Adrenal gland (tissue), 12 donors: Measurements from ENCODE around the gene SDK1. TPM values are rescaled to one million over a fixed set of nuclear protein-coding genes. Genes with fewer than 3 reads are reported as not detected.

ENCODE experiments used
- DNase-seq, 7 donors: peaks; one replicate each; pipeline ENCODE4 v3.0.0-alpha.2; 2019 to 2020
- H3K27ac ChIP-seq, 5 donors: fragments of 200-600 bp; sonication (generic) in 4 of 5; 1 replicate in 3 of 5; 2 replicates in 2 of 5; pipeline versions ENCODE4 v1.5.1 to v1.8.0; 2016 to 2020; ENCODE audit warnings: mild to moderate bottlenecking in 1 of 5
- H3K27me3 ChIP-seq: fragments of 200-600 bp; 2 replicates; pipeline ENCODE4 v1.8.0; 2021
- H3K36me3 ChIP-seq, 2 donors: fragments of 200-600 bp; replicated peaks in 1 of 2; 1 replicate in 1 of 2; 2 replicates in 1 of 2; pipeline versions ENCODE4 v1.5.1 to v1.8.0; 2018 to 2022
- H3K4me1 ChIP-seq, 2 donors: fragments of 200-600 bp; replicated peaks in 1 of 2; 1 replicate in 1 of 2; 2 replicates in 1 of 2; pipeline versions ENCODE4 v1.5.1 to v1.8.0; 2018 to 2021
- H3K4me3 ChIP-seq, 4 donors: fragments of 200-600 bp; sonication (generic) in 3 of 4; one replicate each; pipeline ENCODE4 v1.5.1; 2016 to 2018
- H3K9me3 ChIP-seq, 3 donors: fragments of 200-600 bp; sonication (generic) in 1 of 3; replicated peaks in 1 of 3; 1 replicate in 2 of 3; 2 replicates in 1 of 3; pipeline versions ENCODE4 v1.5.1 to v1.8.0; 2016 to 2021
- POLR2A ChIP-seq, 2 donors: fragments of 450-650 bp; IDR thresholded peaks; one replicate each; pipeline ENCODE4 v1.6.1; 2017; ENCODE audit warnings: antibody characterized with exemption in 2 of 2, mild to moderate bottlenecking in 2 of 2, moderate library complexity in 1 of 2
- WGBS, 4 donors: extraction: QIAGEN DNeasy Blood & Tissue Kit in 2 of 4; methylation state at CpG; one replicate each; pipeline versions ENCODE4 v1.1.5 to v1.1.7; 2013 to 2017; 5-methylcytosine and 5-hydroxymethylcytosine counted together
- intact Hi-C, 2 donors: fragments of 100-400 bp; cut with DNase I; formaldehyde crosslinking; loops; one replicate each; pipeline versions ENCODE4 v1.14.1 to v1.15.0; 2022 to 2023
- polyA plus RNA-seq, 3 donors: library from polyadenylated mRNA; stranded (reverse); fragments of 200-250 nt in 2 of 3; fragments of 350-450 nt in 1 of 3; fragmentation: Illumina TruSeq in 1 of 3; extraction: RNeasy Lipid Tissue Mini Kit (QIAGEN cat#74804) in 1 of 3; gene quantifications; one replicate each; pipeline ENCODE4 v1.2.3, GENCODE V29; 2013 to 2014
- total RNA-seq, 9 donors: library from RNA; depleted of rRNA in 4 of 9; stranded (reverse); fragments of >200 nt in 4 of 9; fragments of 120-200 nt in 1 of 9; fragmentation: NEBNext Ultra II Directional in 1 of 9; extraction: Animal tissue kit (Norgen Biotek cat#: 25700) in 1 of 9; gene quantifications; one replicate each; pipeline versions ENCODE4 v1.1.0 to v1.2.4, GENCODE V29; 2013 to 2023
- TF ChIP-seq, protein P1 (sequence below), 6 experiments: fragments of 450-650 bp in 4 of 6; fragments of 200-600 bp in 2 of 6; sonication (generic) in 1 of 6; IDR thresholded peaks; 1 replicate in 5 of 6; 2 replicates in 1 of 6; pipeline versions ENCODE4 v1.5.1 to v1.8.0; 2016 to 2021; ENCODE audit warnings: antibody characterized with exemption in 6 of 6, mild to moderate bottlenecking in 2 of 6, moderate library complexity in 1 of 6
- donor health status: healthy with polysubstance abuse.
- donor health status: Bipolar disorder and iron deficiency.
- donor health status: DM: yes; HTN: yes; CAD: no.
- donor health status: DM: no; HTN: no; CAD: no.
- donor health status: DM: no; HTN: no; CAD: no.
- donor health status: DM: yes; HTN: yes; CAD: no.

SDK1 gene
- total and polyA plus RNA-seq, 12 donors: 0.50 to 3.6 (median 1.5) TPM

DNA sequence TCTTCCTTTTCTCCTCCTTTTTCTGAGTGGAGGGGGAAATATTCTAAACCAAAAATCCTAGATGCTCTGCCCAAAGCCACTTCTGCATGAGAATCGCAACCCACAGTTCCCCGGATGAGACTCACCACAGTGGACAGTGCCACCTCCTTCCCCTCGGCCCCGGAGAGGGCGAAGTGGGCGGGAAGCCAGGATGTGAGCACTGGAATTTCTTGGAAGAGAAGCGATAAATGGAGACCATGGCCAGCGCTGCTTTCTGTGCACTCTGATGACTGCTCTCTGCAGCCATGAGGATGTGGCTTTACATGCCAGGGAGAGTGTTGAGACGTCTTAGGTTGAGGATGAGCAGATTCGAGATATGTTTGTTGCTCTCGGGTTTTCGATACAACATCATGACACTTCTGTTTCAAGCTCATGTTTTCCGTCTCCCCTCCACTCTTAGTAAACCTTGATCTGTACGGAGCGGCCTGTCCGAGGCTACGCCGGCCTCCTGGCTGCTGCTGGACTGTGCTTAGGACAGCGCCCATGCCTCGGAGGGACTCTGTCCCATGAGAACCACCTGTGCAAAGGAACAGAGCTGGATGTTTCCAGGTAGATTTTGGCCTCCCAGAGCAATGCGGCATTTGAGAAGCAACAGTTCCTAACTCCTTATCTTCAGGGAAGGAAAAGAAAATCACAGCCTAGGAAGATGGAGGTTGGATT, 966.4 kb downstream of the SDK1 start:
- DNase-seq: no peak
- no peaks in the 10 kb centered on the region for H3K27me3 ChIP-seq
- no peak overlapping the region for H3K27ac ChIP-seq
- H3K36me3 ChIP-seq: no peaks in the 10 kb centered on the region
- no peak overlapping the region for H3K4me3 ChIP-seq
- H3K4me1 ChIP-seq: no peaks in the 10 kb centered on the region
- intact Hi-C loops: no loop called here
- no peaks in the 10 kb centered on the region for H3K9me3 ChIP-seq
- 70 to 77% (median 72%) methylated on average over 21 of the region's 21 CpGs for WGBS, 4 donors
- TF ChIP-seq POLR2A (IDR thresholded peaks at IDR 0.05): no peak
- TF ChIP-seq, protein P1, sequence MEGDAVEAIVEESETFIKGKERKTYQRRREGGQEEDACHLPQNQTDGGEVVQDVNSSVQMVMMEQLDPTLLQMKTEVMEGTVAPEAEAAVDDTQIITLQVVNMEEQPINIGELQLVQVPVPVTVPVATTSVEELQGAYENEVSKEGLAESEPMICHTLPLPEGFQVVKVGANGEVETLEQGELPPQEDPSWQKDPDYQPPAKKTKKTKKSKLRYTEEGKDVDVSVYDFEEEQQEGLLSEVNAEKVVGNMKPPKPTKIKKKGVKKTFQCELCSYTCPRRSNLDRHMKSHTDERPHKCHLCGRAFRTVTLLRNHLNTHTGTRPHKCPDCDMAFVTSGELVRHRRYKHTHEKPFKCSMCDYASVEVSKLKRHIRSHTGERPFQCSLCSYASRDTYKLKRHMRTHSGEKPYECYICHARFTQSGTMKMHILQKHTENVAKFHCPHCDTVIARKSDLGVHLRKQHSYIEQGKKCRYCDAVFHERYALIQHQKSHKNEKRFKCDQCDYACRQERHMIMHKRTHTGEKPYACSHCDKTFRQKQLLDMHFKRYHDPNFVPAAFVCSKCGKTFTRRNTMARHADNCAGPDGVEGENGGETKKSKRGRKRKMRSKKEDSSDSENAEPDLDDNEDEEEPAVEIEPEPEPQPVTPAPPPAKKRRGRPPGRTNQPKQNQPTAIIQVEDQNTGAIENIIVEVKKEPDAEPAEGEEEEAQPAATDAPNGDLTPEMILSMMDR (IDR thresholded peaks at IDR 0.05): no peak

DNA sequence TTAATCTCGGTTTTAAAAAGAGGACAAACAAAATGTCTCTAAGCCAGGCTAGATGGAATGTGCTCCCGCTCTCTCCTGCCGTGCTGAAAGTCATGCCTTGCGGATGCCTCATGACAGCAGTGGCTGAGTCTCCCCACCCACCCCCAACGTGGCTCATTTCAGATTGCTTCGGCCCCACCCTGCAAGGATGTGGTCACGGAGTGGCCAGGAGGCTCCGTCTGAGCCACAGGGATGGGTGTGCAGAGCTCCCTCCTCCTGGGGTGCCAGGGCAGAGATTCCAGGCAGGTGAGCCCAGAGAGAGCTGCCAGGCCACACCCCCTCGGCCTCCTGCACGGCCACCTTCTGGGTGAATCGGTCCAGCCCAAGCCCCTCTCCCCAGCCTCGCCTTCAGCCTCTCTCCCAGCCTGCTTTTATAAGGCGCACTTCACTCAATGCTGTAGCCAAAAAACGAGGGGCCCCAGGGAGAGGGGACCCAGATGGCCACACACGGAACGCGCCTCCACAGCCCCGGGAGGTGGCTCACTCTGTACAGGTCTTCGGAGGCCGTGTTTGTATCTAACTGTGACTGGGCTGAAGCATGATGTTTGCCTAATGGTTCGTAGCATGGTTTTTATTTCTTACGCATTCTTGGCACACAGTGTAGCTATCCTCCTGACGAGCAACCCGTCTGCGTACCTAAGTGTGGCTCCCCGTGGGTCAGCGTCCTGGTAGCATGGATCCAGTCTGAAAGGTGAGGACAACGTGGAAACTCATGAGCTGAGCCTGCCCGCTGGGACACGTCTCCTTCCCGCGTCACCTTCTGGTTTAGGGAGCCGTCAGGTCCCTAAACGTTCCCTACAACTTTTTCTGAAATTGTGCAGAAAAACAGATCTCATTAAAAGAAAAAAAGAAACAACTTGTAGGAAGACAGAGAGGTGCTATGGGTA, 967.3 kb downstream of the SDK1 start:
- no peaks in the 10 kb centered on the region for H3K27me3 ChIP-seq
- H3K4me1 ChIP-seq: no peaks in the 10 kb centered on the region
- H3K36me3 ChIP-seq: no peaks in the 10 kb centered on the region
- no peak for DNase-seq
- H3K4me3 ChIP-seq: no peak overlapping the region
- intact Hi-C loops: no loop called here
- H3K27ac ChIP-seq: no peak overlapping the region
- WGBS, 4 donors: 70 to 79% (median 73%) methylated on average over 25 to 34 of the region's 34 CpGs
- TF ChIP-seq POLR2A (IDR thresholded peaks at IDR 0.05): no peak
- TF ChIP-seq, protein P1 (IDR thresholded peaks at IDR 0.05): no peak
- H3K9me3 ChIP-seq: no peaks in the 10 kb centered on the region

DNA sequence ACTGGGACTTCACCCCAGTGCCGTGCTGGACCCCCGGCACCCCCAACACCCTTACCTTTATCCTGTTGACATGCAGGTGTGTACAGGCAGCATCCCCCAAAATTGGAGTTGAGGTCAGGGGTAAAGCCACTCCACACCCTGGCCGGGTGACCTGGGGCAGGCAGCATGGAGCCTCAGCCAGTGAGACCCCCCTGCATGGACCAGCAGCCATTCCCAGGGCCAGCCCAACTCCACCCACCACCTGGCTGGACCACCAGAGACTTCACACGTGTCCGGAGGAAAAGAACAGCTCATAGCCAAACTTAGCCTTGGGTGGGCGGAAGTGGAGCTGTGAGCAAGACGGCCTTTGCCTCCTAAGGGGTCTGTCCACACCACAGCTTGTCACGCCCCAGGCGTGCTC, 968.0 kb downstream of the SDK1 start:
- Histone ChIP-seq H3K36me3 (no peaks in the 10 kb centered on the region), H3K9me3 (no peaks in the 10 kb centered on the region), H3K4me3 (no peak overlapping the region), H3K27ac (no peak overlapping the region), H3K4me1 (no peaks in the 10 kb centered on the region), H3K27me3 (no peaks in the 10 kb centered on the region)
- TF ChIP-seq POLR2A (IDR thresholded peaks at IDR 0.05): no peak
- TF ChIP-seq, protein P1 (IDR thresholded peaks at IDR 0.05): no peak
- no peak for DNase-seq
- 79 to 87% (median 81%) methylated on average over 3 to 9 of the region's 9 CpGs for WGBS, 4 donors
- intact Hi-C loops: no loop called here

DNA sequence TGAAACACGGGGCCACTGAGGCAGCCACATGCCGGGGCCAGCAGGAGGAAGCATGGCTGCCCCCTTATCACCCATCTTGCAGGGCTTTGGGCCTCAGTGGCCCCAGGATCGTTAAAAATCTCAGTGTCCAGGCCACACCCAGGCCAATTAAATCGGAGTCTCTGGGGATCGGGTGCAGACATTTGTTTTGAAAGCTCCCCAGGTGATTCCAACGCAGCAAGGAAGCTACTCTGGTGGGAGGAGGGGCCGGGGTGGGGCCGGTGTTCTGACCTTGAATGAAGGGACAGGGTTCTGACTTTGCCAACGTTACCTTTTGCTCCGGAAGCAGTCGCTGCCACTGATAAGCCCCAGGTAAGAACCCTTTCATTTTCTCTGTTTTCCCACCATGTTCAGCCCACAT, 968.7 kb downstream of the SDK1 start:
- no peaks in the 10 kb centered on the region for H3K4me1 ChIP-seq
- H3K36me3 ChIP-seq: no peaks in the 10 kb centered on the region
- H3K27me3 ChIP-seq: no peaks in the 10 kb centered on the region
- no peaks in the 10 kb centered on the region for H3K9me3 ChIP-seq
- no peak for TF ChIP-seq POLR2A (IDR thresholded peaks at IDR 0.05)
- TF ChIP-seq, protein P1 (IDR thresholded peaks at IDR 0.05): no peak
- H3K4me3 ChIP-seq: no peak overlapping the region
- H3K27ac ChIP-seq: no peak overlapping the region
- intact Hi-C loops: no loop called here
- 68 to 78% (median 74%) methylated on average over 9 to 11 of the region's 11 CpGs for WGBS, 4 donors
- no peak for DNase-seq
